ENCODE measurements around the gene RERE.

The RERE gene

DNA sequence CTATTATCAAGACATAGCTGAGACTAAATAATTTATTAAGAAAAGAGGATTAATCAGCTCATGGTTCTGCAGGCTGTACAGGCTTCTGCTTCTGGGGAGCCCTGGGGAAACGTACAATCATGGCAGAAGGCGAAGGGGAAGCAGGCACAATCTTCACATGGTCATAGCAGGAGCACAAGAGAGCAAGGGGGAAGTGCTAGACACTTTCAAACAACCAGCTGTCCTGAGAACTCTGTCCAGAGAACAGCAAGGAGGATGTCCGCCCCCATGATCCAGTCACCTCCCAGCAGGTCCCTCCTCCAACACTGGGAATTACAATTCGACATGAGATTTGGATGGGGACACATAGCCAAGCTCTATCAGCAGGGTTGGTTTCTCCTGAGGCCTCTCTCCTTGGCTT, 509.8 kb downstream of the RERE start:
- H3K4me3 ChIP-seq (ENCODE audit: low read depth, low read length) = no peak overlapping the region
- H3K4me1 ChIP-seq = no peaks in the 10 kb centered on the region
- no peaks in the 10 kb centered on the region for H3K27me3 ChIP-seq
- no peak for DNase-seq
- H3K9me3 ChIP-seq = no peaks in the 10 kb centered on the region
- no peaks in the 10 kb centered on the region for H3K36me3 ChIP-seq
- TF ChIP-seq, protein P1, sequence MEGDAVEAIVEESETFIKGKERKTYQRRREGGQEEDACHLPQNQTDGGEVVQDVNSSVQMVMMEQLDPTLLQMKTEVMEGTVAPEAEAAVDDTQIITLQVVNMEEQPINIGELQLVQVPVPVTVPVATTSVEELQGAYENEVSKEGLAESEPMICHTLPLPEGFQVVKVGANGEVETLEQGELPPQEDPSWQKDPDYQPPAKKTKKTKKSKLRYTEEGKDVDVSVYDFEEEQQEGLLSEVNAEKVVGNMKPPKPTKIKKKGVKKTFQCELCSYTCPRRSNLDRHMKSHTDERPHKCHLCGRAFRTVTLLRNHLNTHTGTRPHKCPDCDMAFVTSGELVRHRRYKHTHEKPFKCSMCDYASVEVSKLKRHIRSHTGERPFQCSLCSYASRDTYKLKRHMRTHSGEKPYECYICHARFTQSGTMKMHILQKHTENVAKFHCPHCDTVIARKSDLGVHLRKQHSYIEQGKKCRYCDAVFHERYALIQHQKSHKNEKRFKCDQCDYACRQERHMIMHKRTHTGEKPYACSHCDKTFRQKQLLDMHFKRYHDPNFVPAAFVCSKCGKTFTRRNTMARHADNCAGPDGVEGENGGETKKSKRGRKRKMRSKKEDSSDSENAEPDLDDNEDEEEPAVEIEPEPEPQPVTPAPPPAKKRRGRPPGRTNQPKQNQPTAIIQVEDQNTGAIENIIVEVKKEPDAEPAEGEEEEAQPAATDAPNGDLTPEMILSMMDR (IDR thresholded peaks at IDR 0.05; ENCODE audit: low read depth, low read length) = no peak

DNA sequence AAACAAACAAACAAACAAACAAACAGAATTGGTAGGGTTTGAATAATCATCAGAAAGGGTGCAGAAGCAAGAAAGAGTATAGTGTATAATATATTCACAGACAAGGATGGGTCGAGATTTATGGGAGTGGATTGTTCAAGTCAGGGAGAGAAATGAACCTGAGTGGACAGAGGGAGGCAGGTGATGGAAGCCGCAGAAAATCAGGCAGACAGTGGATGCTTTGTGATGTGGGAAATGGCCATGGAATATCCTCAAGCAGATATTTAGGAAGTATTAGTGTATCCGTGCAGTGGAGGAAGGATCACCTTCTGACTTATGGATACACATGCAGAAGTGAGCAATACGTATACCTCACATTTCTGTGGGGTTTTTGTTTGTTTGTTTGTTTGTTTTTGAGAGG, 513.6 kb downstream of the RERE start:
- no peak for DNase-seq
- TF ChIP-seq, protein P1 (IDR thresholded peaks at IDR 0.05; ENCODE audit: low read depth, low read length) = no peak
- no peak overlapping the region for H3K4me3 ChIP-seq (ENCODE audit: low read depth, low read length)
- no peaks in the 10 kb centered on the region for H3K27me3 ChIP-seq
- H3K4me1 ChIP-seq = no peaks in the 10 kb centered on the region
- H3K9me3 ChIP-seq = no peaks in the 10 kb centered on the region
- H3K36me3 ChIP-seq = no peaks in the 10 kb centered on the region

- no peak overlapping the region for H3K4me3 ChIP-seq (ENCODE audit: low read depth, low read length)
- TF ChIP-seq, protein P1 (IDR thresholded peaks at IDR 0.05; ENCODE audit: low read depth, low read length) = no peak
- DNase-seq = no peak
- no peaks in the 10 kb centered on the region for H3K27me3 ChIP-seq
- H3K9me3 ChIP-seq = no peaks in the 10 kb centered on the region
- H3K36me3 ChIP-seq = no peaks in the 10 kb centered on the region
- no peaks in the 10 kb centered on the region for H3K4me1 ChIP-seq
These were observed 514.3 kb downstream of the RERE start for GRCh38 chr1:8303141-8303540.
